Measurements from ENCODE around the gene IP6K1.
A peak's percentile ranks its signal among the peaks of the same experiment; 100 is the strongest.
"Not testable (repeated sequence)": the region's sequence is repeated elsewhere in the genome, so short reads cannot be mapped to it uniquely, and the experiment has no call there.

IP6K1 gene

GRCh38 chr3:49706456-49707112, 79.8 kb downstream of the IP6K1 start:
- DNase-seq: no peak

- no peak for DNase-seq
Observed at GRCh38 chr3:49705390-49705960, 80.9 kb downstream of the IP6K1 start.

GRCh38 chr3:49704629-49705028, 81.7 kb downstream of the IP6K1 start:
- DNase-seq: no peak

- no peak for DNase-seq
Observed at GRCh38 chr3:49703956-49704355, 82.4 kb downstream of the IP6K1 start.

- DNase-seq: peak; percentile 60
Observed at GRCh38 chr3:49703443-49703927, 82.9 kb downstream of the IP6K1 start.

GRCh38 chr3:49702672-49703071, 83.7 kb downstream of the IP6K1 start:
- no peak for DNase-seq

- DNase-seq: no peak
Observed at GRCh38 chr3:49701388-49702077, 84.8 kb downstream of the IP6K1 start.

- DNase-seq: no peak
Observed at GRCh38 chr3:49700453-49701128, 85.8 kb downstream of the IP6K1 start.

- no peak for DNase-seq
Observed at GRCh38 chr3:49700014-49700413, 86.3 kb downstream of the IP6K1 start.

- no peak for DNase-seq
Observed at GRCh38 chr3:49699281-49699979, 86.9 kb downstream of the IP6K1 start.

- DNase-seq: not testable (repeated sequence)
Observed at GRCh38 chr3:49695350-49696015, 90.9 kb downstream of the IP6K1 start.

GRCh38 chr3:49694409-49695070, 91.8 kb downstream of the IP6K1 start:
- not testable (repeated sequence) for DNase-seq

- DNase-seq: not testable (repeated sequence)
Observed at GRCh38 chr3:49691481-49691880, 94.9 kb downstream of the IP6K1 start.

- not testable (repeated sequence) for DNase-seq
Observed at GRCh38 chr3:49690856-49691255, 95.5 kb downstream of the IP6K1 start.

GRCh38 chr3:49689908-49690624, 96.3 kb downstream of the IP6K1 start:
- DNase-seq: not testable (repeated sequence)

GRCh38 chr3:49689046-49689907, 97.1 kb downstream of the IP6K1 start, which contains the start of the genes MST1 and RNF123:
Gene MST1, minus strand, starts transcription at chr3:49689474. Its CDS starts 783 bp downstream, at chr3:49688691.
Gene RNF123, plus strand, starts transcription at chr3:49689557. Its CDS starts 1,609 bp downstream, at chr3:49691166.
- peak; percentile 90 for DNase-seq

GRCh38 chr3:49688338-49689045, 97.8 kb downstream of the IP6K1 start:
- DNase-seq: not testable (repeated sequence)

GRCh38 chr3:49687424-49687795, 98.9 kb downstream of the IP6K1 start:
- DNase-seq: not testable (repeated sequence)

Measured in fibroblast of skin of abdomen (primary cell).